SHP77 treated with DMSO at 0.1 percent for 48 hours (cell line): Measurements from ENCODE around the gene ZAR1L.

Experiments
- DNase-seq: peaks from one replicate; lab custom pipeline; 2025; lab: John Stamatoyannopoulos, UW

The ZAR1L gene

DNA sequence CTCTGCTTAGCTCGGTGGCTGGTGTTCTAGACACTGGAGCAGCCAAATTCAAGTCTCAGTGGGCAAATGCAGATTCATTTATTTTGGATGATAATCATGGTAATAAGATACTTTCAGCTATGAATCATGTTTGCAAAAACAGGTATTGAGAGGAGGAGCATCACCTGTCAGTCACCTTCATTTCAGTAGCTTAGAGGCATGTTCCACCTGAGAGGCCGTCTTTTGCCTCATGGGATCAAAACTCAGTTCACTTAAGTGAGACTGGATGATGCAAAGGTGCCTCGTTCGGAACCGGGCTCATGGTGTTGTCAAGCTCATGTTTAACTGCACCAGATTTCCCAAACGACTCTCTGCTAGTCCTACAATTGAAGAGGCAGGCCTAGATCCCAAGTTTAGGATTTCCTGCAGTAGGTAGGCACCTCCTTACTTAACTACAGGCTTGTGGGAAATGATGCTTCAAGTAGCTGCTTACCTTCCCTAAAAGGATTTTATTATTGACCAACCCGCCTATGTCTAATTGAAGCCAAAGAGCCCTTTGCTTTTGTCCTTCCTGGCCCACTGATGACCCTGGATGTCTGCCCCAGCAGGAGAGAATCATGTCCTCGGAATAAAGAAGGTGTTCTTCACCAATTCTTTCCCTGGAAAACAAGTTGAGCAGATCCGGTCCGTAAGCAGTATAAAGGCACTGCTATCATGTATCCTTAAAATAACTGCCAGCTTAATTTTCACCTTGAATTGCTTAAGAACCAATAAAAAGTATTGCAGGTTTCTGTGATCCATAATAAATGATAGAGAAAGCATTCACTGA lies 60.0 kb downstream of the ZAR1L start:
- DNase-seq: no peak

- no peak for DNase-seq
Measured at GRCh38 chr13:32254416-32254815, 60.7 kb downstream of the ZAR1L start.

DNA sequence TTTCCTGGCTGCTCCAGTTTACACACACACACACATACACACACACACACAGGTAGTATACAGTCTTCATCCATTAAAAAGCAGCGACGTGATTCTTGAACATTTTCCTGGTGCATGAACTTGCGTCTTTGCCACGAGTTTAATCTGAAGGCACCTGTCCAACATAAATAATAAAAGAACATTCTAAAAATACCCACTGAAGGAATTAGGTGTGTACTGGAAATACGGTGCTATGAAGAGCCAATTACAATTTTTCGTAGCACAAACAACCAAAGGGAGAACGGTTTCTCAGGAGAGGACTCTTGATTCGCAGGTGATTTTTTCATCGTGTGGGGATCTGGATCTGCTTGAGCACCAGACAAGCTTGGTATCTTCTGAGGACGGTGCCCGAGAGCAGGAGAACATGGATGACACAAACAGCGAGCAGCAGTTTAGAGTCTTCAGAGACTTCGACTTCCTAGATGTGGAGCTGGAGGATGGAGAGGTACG lies 61.2 kb downstream of the ZAR1L start:
- no peak for DNase-seq
